ENCODE measurements around the gene SLC46A3. TPM values are rescaled to one million over a fixed set of nuclear protein-coding genes. Genes with fewer than 3 reads are reported as not detected.

Gene SLC46A3
- total and polyA plus RNA-seq, 2 experiments from 2014 or later: 0.16 to 0.28 TPM

GRCh38 chr13:28725046-28725610, 6.4 kb upstream of the SLC46A3 start:
- H3K36me3 ChIP-seq (ENCODE audit: insufficient read depth): no peaks in the 10 kb centered on the region
- H3K4me3 ChIP-seq: no peak overlapping the region
- H2AFZ ChIP-seq: no peak overlapping the region
- Mint-ChIP-seq H3K36me3 (ENCODE audit: low read depth) (no peaks in the 10 kb centered on the region), H3K4me1 (no peaks in the 10 kb centered on the region; the same call in 2 of the 3 replicates), H3K27me3 (ENCODE audit: insufficient read depth, low read depth, poor library complexity) (peaks cover 6% of the 10 kb centered on the region), H3K4me3 (no peak overlapping the region), H3K9me3 (no peaks in the 10 kb centered on the region), H3K27ac (no peak overlapping the region)
- H3K79me2 ChIP-seq (replicated peaks; ENCODE audit: insufficient read depth): no peaks in the 10 kb centered on the region
- H3K9me2 ChIP-seq (ENCODE audit: insufficient read depth): peaks cover 3% of the 10 kb centered on the region; the same call in 1 of the 2 replicates
- H3K27me3 ChIP-seq (ENCODE audit: insufficient read depth): no peaks in the 10 kb centered on the region
- no peak overlapping the region for H3K27ac ChIP-seq (ENCODE audit: low read depth)
- no peaks in the 10 kb centered on the region for H3F3A ChIP-seq (replicated peaks; ENCODE audit: low read depth)
- H3K4me2 ChIP-seq: no peak overlapping the region
- no peaks in the 10 kb centered on the region for H4K20me1 ChIP-seq (replicated peaks; ENCODE audit: insufficient read depth)
- TF ChIP-seq ZNF331 (CRISPR knock-in tag; IDR thresholded peaks at IDR 0.05; ENCODE audit: low read depth) (no peak), REST (IDR thresholded peaks at IDR 0.05; ENCODE audit: unreplicated experiment) (no peak), NANOG (IDR thresholded peaks at IDR 0.05; ENCODE audit: borderline replicate concordance) (no peak), EZH2phosphoT487 (IDR thresholded peaks at IDR 0.05; ENCODE audit: unreplicated experiment) (no peak), JUNB (IDR thresholded peaks at IDR 0.05; ENCODE audit: unreplicated experiment) (no peak), CTCF (conservative IDR thresholded peaks at IDR 0.05; ENCODE audit: low read depth in 2 of 2) (no peak), ZNF462 (CRISPR knock-in tag; IDR thresholded peaks at IDR 0.05) (no peak)
- H3K4me1 ChIP-seq (ENCODE audit: insufficient read depth): no peaks in the 10 kb centered on the region
- DNase-seq (ENCODE audit: low spot score) (no peak), ATAC-seq (no peak)

Measured in GM23338 (cell line).